NCI-H146 treated with DMSO at 0.1 percent for 48 hours (cell line): ENCODE data around the gene ACAA2.

Source experiments
- DNase-seq: peaks from one replicate; lab custom pipeline; 2025; ENCODE audit not compliant: unreplicated experiment; lab: John Stamatoyannopoulos, UW

ACAA2 gene

DNA sequence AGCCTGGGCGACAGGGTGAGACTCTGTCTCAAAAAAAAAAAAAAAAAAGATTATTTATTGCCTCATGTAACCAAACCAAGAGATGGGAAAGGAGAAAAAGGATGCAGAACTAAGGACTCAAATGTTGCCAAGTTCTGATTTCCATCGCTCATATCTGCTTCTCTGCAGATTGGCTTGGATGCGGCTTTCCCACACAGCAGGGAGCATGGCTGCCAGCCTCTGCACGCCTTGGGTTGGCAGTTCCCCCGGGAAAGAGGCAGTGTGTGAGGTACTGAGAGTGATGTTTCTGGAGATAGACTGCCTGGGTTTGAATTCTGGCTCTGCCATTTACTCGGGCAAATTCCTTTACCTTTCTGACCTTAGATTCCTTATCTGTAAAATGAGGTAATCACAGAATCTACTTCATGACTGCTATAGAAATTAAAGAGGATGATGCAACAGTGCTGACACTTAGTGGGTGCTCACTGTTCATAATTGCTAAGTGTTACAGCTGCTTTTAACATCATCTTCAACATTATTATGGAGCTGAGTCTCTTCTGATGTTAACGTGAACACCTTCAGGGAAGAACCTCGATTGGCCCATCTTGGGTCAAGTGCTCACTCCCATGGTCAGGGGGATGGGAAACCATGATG, 68.8 kb downstream of the ACAA2 start:
- DNase-seq = no peak

DNA sequence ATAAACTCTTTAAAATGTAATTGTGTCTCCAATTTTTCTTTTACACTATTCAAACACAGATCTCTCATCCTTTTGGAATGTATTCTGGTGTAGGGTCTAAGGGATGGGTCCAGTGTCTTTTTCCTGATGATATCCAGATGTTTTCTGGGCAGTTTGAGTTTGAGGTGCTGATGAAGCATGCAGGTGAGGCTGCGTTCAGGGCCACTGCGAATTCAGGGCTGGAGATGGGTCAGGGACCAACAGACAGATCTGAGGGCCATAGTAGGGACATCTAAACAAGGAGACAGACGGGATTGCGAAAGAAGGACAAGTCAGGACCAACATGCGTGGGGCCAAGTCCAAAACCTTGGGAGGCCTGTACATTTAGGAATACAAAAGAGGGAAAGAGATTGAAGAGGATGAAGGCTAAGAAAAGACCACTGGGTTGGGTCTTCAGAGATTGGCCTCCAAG, 70.2 kb downstream of the ACAA2 start:
- DNase-seq = no peak

DNA sequence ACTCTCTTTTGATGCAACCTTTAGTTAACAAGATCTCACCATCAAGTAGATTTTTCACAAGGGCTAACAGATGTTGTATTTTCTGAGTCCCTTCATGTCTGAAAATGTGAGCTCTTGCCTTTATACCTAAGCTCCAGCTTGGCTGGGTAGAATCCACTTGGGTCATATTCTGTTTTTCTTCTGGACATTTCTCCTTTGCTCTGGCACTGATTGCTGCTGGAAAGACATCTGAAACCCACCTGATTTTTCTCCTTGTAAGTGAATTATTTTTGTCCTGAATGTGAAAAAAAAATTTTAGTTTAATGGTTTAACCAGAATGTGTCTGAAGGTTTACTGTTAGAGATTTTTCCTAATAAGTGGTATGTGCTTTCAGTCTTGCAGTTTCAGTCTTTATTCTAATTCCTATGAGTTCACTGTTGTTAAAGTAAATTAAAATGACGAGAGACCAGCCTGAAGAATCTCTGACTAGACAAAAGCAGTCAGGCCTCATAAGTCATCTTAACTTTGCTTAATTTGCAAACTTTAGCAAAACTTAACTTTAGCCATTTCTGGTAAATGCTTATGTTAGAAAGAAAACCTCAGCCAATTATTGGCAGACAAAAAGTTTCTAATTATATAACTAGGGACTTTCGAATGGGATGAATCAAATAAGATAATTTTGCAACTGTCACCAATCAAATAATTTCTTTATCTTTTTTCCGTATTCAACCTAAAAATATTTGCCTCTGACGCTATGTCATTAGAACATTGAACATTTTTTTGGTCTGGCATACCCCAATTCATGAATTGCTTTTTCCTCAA, 70.8 kb downstream of the ACAA2 start:
- no peak for DNase-seq

DNA sequence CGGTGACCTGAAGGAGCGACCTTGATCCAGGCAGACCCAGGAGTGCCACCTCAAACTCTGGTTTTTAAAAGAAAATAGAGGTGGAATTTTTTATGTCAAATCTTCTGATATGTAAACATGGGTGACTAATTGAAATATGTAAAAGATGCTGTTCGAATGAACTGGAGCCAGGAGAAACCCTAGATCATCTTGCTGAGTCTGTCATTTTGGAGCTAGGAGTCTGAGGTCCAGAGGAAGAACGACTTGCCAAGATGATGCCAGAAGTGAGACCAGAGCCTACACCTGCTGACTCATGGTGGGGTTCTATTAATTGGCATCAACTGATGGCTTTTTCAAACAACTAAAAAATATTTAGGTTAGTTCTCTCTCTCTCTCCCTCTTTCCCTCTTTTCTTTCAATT, 74.1 kb downstream of the ACAA2 start:
- DNase-seq = no peak

DNA sequence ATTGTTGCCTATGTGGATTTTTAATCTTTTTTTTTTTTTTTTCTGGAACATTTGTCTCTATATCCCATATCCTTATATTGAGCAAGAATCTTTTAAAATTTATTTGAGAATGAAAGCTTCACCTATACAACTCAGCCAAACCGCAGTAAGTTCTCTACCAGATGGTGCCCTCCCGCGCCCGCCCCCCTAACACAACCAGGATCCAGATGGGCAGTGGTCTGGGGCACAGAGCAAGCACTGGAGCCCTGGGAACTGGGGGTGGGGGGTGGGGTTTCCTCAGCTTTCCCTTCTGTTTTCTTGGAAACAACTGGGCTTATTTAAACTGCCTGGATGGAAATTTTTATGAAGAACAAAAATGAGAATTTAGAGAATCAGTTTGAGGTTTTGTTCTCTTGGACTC, 74.6 kb downstream of the ACAA2 start:
- DNase-seq = no peak

DNA sequence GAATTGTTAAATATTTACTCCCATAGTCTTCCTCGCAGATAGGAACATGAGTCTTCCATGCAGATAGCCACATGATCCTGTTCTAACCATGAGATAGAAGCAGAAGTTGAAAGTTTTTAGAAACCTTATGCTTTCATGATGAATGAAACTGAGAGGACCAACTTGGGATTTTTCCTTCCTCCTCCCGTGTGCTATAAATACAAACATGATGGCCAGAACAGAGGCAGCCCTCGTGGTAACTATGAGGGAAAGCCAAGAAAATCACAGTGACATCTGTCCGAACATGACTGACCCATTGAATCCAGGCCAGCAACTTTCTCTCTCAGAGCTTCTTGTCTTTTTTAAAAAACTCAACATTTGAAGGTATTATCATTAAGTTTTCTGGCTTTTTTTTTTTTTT, 78.5 kb downstream of the ACAA2 start:
- no peak for DNase-seq

DNA sequence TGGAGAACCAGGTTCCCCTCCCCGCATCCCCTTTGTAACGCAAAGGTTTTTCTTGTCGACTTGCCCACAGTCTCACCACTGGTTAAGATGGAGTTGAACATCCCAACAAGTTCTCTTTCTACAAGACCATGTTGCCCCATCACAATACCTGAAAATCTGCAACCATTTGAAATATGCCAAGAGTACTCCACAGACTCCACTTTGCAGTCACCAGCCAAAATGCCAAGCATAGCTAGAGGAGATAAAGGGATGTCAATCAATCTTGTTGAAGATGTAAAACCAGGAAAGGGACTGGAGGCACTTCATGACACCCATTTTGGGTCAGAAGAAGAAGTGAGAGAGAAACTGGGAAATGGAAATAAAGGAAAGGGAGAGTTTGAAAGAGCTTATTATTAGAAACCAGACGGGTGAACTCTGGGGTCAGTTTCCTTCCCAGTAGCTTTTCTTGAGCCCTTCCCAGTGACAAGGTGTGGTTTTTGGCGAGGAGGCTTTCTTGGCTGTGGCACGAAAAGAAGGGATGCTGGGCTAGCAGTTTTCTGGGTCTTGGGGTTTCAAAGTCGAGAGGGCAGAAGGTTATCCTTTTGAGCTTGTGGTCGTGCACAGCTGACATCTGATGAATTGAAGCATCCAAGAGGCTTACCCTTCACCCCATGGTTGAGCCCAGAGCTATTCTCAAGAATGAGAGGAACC, 79.3 kb downstream of the ACAA2 start:
- DNase-seq = no peak

DNA sequence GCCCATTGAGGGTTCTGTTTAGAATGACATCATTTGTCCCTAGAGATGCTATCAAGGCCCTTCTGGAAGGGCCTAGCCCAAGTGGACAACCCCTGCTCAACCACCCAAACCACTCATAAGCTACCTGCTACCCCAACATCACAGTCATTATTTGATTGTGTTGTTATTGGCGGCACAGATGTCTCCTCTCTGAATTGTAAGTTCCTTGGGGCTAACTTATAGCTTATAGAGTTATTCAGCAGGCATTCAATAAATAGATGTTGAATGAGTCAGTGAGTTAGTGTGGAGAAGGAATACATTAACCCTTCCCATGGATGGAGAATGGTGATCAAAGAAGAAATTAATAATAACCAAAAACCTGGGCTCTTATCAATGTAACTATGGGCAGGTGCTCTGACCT, 80.0 kb downstream of the ACAA2 start:
- no peak for DNase-seq
